ENCODE results near the gene SIGLEC7. TPM values are rescaled to one million over a fixed set of nuclear protein-coding genes. Genes with fewer than 3 reads are reported as not detected.
A peak's percentile ranks its signal among the peaks of the same experiment; 100 is the strongest.

Gene SIGLEC7
- polyA plus RNA-seq, 1 experiment = not detected

DNA sequence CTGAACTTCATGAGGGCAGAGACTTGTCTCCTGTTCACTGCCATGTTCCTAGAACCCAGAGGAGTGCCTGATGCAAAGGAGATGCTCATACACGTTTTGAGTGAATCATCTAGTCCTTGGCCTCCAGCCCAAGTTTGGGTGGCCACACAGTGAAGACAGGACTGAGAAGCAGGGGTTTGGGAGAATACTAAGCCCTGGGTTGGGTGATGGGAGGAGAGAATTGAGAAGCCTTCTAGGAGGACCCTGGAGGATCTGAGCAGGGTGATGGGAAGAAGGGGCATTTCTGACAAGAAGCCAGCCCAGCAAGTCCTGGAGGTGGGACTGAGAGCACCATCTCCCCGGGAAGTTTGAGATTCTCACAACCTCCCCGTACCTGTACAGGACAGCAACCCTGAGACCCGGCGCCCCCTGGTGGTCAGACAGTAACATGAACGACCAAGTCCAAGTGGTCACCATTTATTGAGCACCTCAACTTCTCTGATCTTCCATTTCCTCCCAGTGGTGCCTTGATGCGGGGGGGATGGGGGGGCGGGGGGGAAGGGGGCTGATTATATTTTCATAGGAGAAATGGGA is 44.8 kb upstream of the SIGLEC7 start:
- CTCF ChIA-PET = interaction anchor here (0.7 to 1.5 kb wide), 8 partner anchors 13 to 591 kb away, joined by 3 to 6 read pairs (median 4); no protein-coding TSS in a partner anchor
- Histone ChIP-seq H3K36me3 (ENCODE audit: control insufficient read depth, insufficient read depth, low read length) (peaks cover 7% of the 10 kb centered on the region), H3K4me3 (ENCODE audit: low read depth, low read length) (no peak overlapping the region), H3K27me3 (ENCODE audit: control insufficient read depth, insufficient read depth, low read length) (no peaks in the 10 kb centered on the region)
- POLR2A ChIA-PET = no interaction called here
- peak; percentile 71 for TF ChIP-seq CTCF (IDR thresholded peaks at IDR 0.05; ENCODE audit: insufficient read depth, low read depth, low read length)
- no peak for DNase-seq (ENCODE audit: low read depth)

DNA sequence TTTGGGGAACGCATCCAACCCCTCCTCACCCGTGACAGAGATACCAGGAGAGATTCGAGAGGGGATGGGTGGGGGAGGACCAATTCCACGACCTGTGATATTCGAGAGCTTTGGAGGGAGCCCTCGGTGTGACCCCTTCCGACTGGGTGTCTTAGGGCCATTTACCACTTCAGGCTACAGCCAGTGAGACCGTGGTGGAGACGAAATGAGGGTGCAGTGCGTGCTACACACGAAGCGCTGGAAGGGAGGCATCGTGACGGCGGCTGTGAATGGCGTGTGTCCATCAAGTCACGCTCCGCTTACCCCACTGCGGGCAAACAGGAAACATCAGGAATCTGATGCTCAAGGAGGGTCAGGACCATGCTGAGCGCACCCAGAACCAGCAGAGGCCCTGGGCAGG is 44.3 kb upstream of the SIGLEC7 start:
- DNase-seq (ENCODE audit: low read depth) = no peak
- Histone ChIP-seq H3K36me3 (ENCODE audit: control insufficient read depth, insufficient read depth, low read length) (peaks cover 9% of the 10 kb centered on the region), H3K27me3 (ENCODE audit: control insufficient read depth, insufficient read depth, low read length) (no peaks in the 10 kb centered on the region), H3K4me3 (ENCODE audit: low read depth, low read length) (no peak overlapping the region)
- TF ChIP-seq CTCF (IDR thresholded peaks at IDR 0.05; ENCODE audit: insufficient read depth, low read depth, low read length) = no peak
- ChIA-PET CTCF (no interaction called here), POLR2A (no interaction called here)

- no peaks in the 10 kb centered on the region for H3K27me3 ChIP-seq (ENCODE audit: control insufficient read depth, insufficient read depth, low read length)
- DNase-seq (ENCODE audit: low read depth) = no peak
- POLR2A ChIA-PET = no interaction called here
- H3K36me3 ChIP-seq (ENCODE audit: control insufficient read depth, insufficient read depth, low read length) = peaks cover 9% of the 10 kb centered on the region
- H3K4me3 ChIP-seq (ENCODE audit: low read depth, low read length) = no peak overlapping the region
- TF ChIP-seq CTCF (IDR thresholded peaks at IDR 0.05; ENCODE audit: insufficient read depth, low read depth, low read length) = no peak
- CTCF ChIA-PET = no interaction called here
These were observed 43.6 kb upstream of the SIGLEC7 start for GRCh38 chr19:51098365-51099046.

DNA sequence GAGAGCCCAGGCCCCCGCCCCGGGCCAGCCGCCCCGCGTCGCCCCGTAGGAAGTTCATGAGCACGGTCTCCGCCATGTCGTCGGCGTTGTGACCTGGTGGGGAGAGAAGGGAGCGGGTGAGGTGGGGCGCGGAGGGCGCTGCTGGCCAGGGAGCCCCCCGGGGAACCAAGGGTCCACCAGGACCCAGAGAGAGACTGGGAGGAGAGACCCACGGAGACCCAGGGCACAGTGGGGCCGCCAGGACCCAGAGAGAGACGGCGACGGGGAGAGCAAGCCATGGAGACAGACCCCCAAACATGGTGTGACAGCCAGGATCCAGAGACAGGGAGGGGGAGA is 43.1 kb upstream of the SIGLEC7 start:
- CTCF ChIA-PET = interaction anchor here (1.1 kb wide), 1 partner anchor 9 kb away, joined by 3 read pairs; no protein-coding TSS in a partner anchor
- Histone ChIP-seq H3K36me3 (ENCODE audit: control insufficient read depth, insufficient read depth, low read length) (peaks cover 12% of the 10 kb centered on the region), H3K4me3 (ENCODE audit: low read depth, low read length) (no peak overlapping the region), H3K27me3 (ENCODE audit: control insufficient read depth, insufficient read depth, low read length) (no peaks in the 10 kb centered on the region)
- TF ChIP-seq CTCF (IDR thresholded peaks at IDR 0.05; ENCODE audit: insufficient read depth, low read depth, low read length) = no peak
- DNase-seq (ENCODE audit: low read depth) = no peak
- POLR2A ChIA-PET = no interaction called here

- TF ChIP-seq CTCF (IDR thresholded peaks at IDR 0.05; ENCODE audit: insufficient read depth, low read depth, low read length) = no peak
- Histone ChIP-seq H3K36me3 (ENCODE audit: control insufficient read depth, insufficient read depth, low read length) (peaks cover 16% of the 10 kb centered on the region), H3K27me3 (ENCODE audit: control insufficient read depth, insufficient read depth, low read length) (no peaks in the 10 kb centered on the region), H3K4me3 (ENCODE audit: low read depth, low read length) (no peak overlapping the region)
- ChIA-PET CTCF (no interaction called here), POLR2A (no interaction called here)
- DNase-seq (ENCODE audit: low read depth) = no peak
These were observed 41.5 kb upstream of the SIGLEC7 start for GRCh38 chr19:51100601-51101000.
